GM19099 (cell line): ENCODE results near the gene E2F2.
A peak's percentile ranks its signal among the peaks of the same experiment; 100 is the strongest.

Experiments used
- POLR2A ChIP-seq: IDR thresholded peaks from 3 replicates; pipeline ENCODE4 v1.6.1; 2011; ENCODE audit warnings: low read depth; ENCODE audit not compliant: insufficient read length; ENCODE audit errors: extremely low read depth

Gene E2F2

GRCh38 chr1:23557471-23558124, 26.6 kb upstream of the E2F2 start:
- TF ChIP-seq POLR2A, result no peak

GRCh38 chr1:23556635-23557470, 25.8 kb upstream of the E2F2 start:
- peak; percentile 40 for TF ChIP-seq POLR2A

GRCh38 chr1:23555986-23556634, 25.1 kb upstream of the E2F2 start:
- TF ChIP-seq POLR2A, result peak; percentile 24

- no peak for TF ChIP-seq POLR2A
Observed at GRCh38 chr1:23555270-23555985, 24.4 kb upstream of the E2F2 start.

- TF ChIP-seq POLR2A, result peak; percentile 84
Observed at GRCh38 chr1:23554481-23555269, 23.6 kb upstream of the E2F2 start.

GRCh38 chr1:23554127-23554480, 23.1 kb upstream of the E2F2 start:
- no peak for TF ChIP-seq POLR2A

- no peak for TF ChIP-seq POLR2A
Observed at GRCh38 chr1:23553231-23554126, 22.4 kb upstream of the E2F2 start.

- no peak for TF ChIP-seq POLR2A
Observed at GRCh38 chr1:23551849-23552248, 20.8 kb upstream of the E2F2 start.

- TF ChIP-seq POLR2A, result no peak
Observed at GRCh38 chr1:23548704-23549143, 17.7 kb upstream of the E2F2 start.

- no peak for TF ChIP-seq POLR2A
Observed at GRCh38 chr1:23546897-23547584, 16.0 kb upstream of the E2F2 start.

GRCh38 chr1:23545851-23546250, 14.8 kb upstream of the E2F2 start:
- no peak for TF ChIP-seq POLR2A

GRCh38 chr1:23544444-23545389, 13.7 kb upstream of the E2F2 start:
- TF ChIP-seq POLR2A, result no peak
